ENCODE results near the gene CCR8. TPM values are rescaled to one million over a fixed set of nuclear protein-coding genes. Genes with fewer than 3 reads are reported as not detected.
"Not testable (repeated sequence)": the region's sequence is repeated elsewhere in the genome, so short reads cannot be mapped to it uniquely, and the experiment has no call there.

CCR8 gene
- total RNA-seq, 2 experiments from 2014 or later = 0.48 to 0.51 TPM

GRCh38 chr3:39317571-39318169 lies 11.8 kb upstream of the CCR8 start:
- DNase-seq = no peak
- ChIA-PET POLR2A (no interaction called here), CTCF (interaction anchor here (1.3 kb wide), 1 partner anchor 26 kb away, joined by 4 read pairs; no protein-coding TSS in a partner anchor)
- Mint-ChIP-seq H3K27ac (no peak overlapping the region), H3K27me3 (peaks cover 6% of the 10 kb centered on the region), H3K4me1 (ENCODE audit: low read depth) (peaks cover 28% of the 10 kb centered on the region), H3K9me3 (peaks cover 12% of the 10 kb centered on the region), H3K4me3 (no peak overlapping the region), H3K36me3 (peaks cover 8% of the 10 kb centered on the region)
- intact Hi-C loops (cut with micrococcal nuclease) = no loop called here

- no peak for DNase-seq
- POLR2A ChIA-PET = no interaction called here
- CTCF ChIA-PET = interaction anchor here (0.6 to 1.3 kb wide), 5 partner anchors 26 to 129 kb away, joined by 3 to 4 read pairs (median 3); no protein-coding TSS in a partner anchor
- Mint-ChIP-seq H3K36me3 (peaks cover 8% of the 10 kb centered on the region), H3K27me3 (peaks cover 6% of the 10 kb centered on the region), H3K27ac (no peak overlapping the region), H3K9me3 (peaks cover 12% of the 10 kb centered on the region), H3K4me1 (ENCODE audit: low read depth) (peaks cover 34% of the 10 kb centered on the region), H3K4me3 (no peak overlapping the region)
- intact Hi-C loops (cut with micrococcal nuclease) = no loop called here
These were observed 11.2 kb upstream of the CCR8 start for GRCh38 chr3:39318301-39318700.

- intact Hi-C loops (cut with micrococcal nuclease) = no loop called here
- Mint-ChIP-seq H3K27me3 (peaks cover 4% of the 10 kb centered on the region), H3K4me1 (ENCODE audit: low read depth) (peaks cover 40% of the 10 kb centered on the region), H3K4me3 (no peak overlapping the region), H3K27ac (no peak overlapping the region), H3K36me3 (peaks cover 6% of the 10 kb centered on the region), H3K9me3 (peaks cover 9% of the 10 kb centered on the region)
- ChIA-PET POLR2A (no interaction called here), CTCF (interaction anchor here (1.0 to 1.1 kb wide), 2 partner anchors 27 to 32 kb away, joined by 3 read pairs; no protein-coding TSS in a partner anchor)
- no peak for DNase-seq
These were observed 10.3 kb upstream of the CCR8 start for GRCh38 chr3:39319249-39319648.

GRCh38 chr3:39321574-39321983 lies 7.9 kb upstream of the CCR8 start:
- H3K4me3 Mint-ChIP-seq; H3K36me3 Mint-ChIP-seq; intact Hi-C loops (cut with micrococcal nuclease); H3K9me3 Mint-ChIP-seq; H3K27ac Mint-ChIP-seq; H3K27me3 Mint-ChIP-seq: not testable (repeated sequence)
- peaks cover 46% of the 10 kb centered on the region for H3K4me1 Mint-ChIP-seq (ENCODE audit: low read depth)
- peak; percentile 34 for DNase-seq
- ChIA-PET POLR2A (interaction anchor here (0.8 kb wide), 1 partner anchor 21 kb away, joined by 4 read pairs; no protein-coding TSS in a partner anchor), CTCF (interaction anchor here (0.9 to 1.2 kb wide), 4 partner anchors 11 to 132 kb away, joined by 3 read pairs; no protein-coding TSS in a partner anchor)

GRCh38 chr3:39322209-39322715 lies 7.2 kb upstream of the CCR8 start:
- POLR2A ChIA-PET; DNase-seq; intact Hi-C loops (cut with micrococcal nuclease); H3K27me3 Mint-ChIP-seq; H3K9me3 Mint-ChIP-seq; H3K36me3 Mint-ChIP-seq; H3K27ac Mint-ChIP-seq; H3K4me3 Mint-ChIP-seq: not testable (repeated sequence)
- peaks cover 53% of the 10 kb centered on the region for H3K4me1 Mint-ChIP-seq (ENCODE audit: low read depth)
- CTCF ChIA-PET = interaction anchor here (0.9 to 1.2 kb wide), 4 partner anchors 11 to 133 kb away, joined by 3 read pairs; no protein-coding TSS in a partner anchor

- POLR2A ChIA-PET = interaction anchor here (1.0 kb wide), 1 partner anchor 24 kb away, joined by 3 read pairs; no protein-coding TSS in a partner anchor
- Mint-ChIP-seq H3K36me3 (no peaks in the 10 kb centered on the region), H3K27ac (no peak overlapping the region)
These were observed 6.6 kb upstream of the CCR8 start for GRCh38 chr3:39322936-39323335.

GRCh38 chr3:39323494-39323893 lies 6.0 kb upstream of the CCR8 start:
- no peak for DNase-seq
- intact Hi-C loops (cut with micrococcal nuclease) = no loop called here
- no peak overlapping the region for H3K27ac Mint-ChIP-seq
- H3K4me1 Mint-ChIP-seq (ENCODE audit: low read depth) = peaks cover 65% of the 10 kb centered on the region
- CTCF ChIA-PET = interaction anchor here (1.0 to 1.7 kb wide), 2 partner anchors 55 to 324 kb away, joined by 3 to 5 read pairs; no protein-coding TSS in a partner anchor
- no peak overlapping the region for H3K4me3 Mint-ChIP-seq
- no peaks in the 10 kb centered on the region for H3K36me3 Mint-ChIP-seq
- POLR2A ChIA-PET = interaction anchor here (1.0 kb wide), 1 partner anchor 23 kb away, joined by 3 read pairs; no protein-coding TSS in a partner anchor
- no peaks in the 10 kb centered on the region for H3K9me3 Mint-ChIP-seq
- H3K27me3 Mint-ChIP-seq = peaks cover 3% of the 10 kb centered on the region

More at GRCh38 chr3:39322936-39323335, 6.6 kb upstream of the CCR8 start:
- CTCF ChIA-PET = interaction anchor here (1.7 kb wide), 1 partner anchor 55 kb away, joined by 5 read pairs; no protein-coding TSS in a partner anchor
- DNase-seq = no peak
- intact Hi-C loops (cut with micrococcal nuclease) = no loop called here
- H3K4me3 Mint-ChIP-seq = no peak overlapping the region
- H3K9me3 Mint-ChIP-seq = no peaks in the 10 kb centered on the region
- H3K4me1 Mint-ChIP-seq (ENCODE audit: low read depth) = peaks cover 60% of the 10 kb centered on the region
- peaks cover 3% of the 10 kb centered on the region for H3K27me3 Mint-ChIP-seq

GRCh38 chr3:39325236-39325635 lies 4.3 kb upstream of the CCR8 start:
- H3K27me3 Mint-ChIP-seq = no peaks in the 10 kb centered on the region
- no peaks in the 10 kb centered on the region for H3K36me3 Mint-ChIP-seq
- DNase-seq = no peak
- CTCF ChIA-PET = interaction anchor here (1.0 to 3.8 kb wide), 3 partner anchors 34 to 91 kb away, joined by 4 to 18 read pairs (median 4); no protein-coding TSS in a partner anchor
- H3K4me3 Mint-ChIP-seq = no peak overlapping the region
- POLR2A ChIA-PET = interaction anchor here (0.7 kb wide), 1 partner anchor 243 kb away, joined by 3 read pairs; no protein-coding TSS in a partner anchor
- H3K4me1 Mint-ChIP-seq (ENCODE audit: low read depth) = peaks cover 73% of the 10 kb centered on the region
- intact Hi-C loops (cut with micrococcal nuclease) = loop anchor here (1.0 to 5.0 kb wide), 3 partner anchors 10 to 58 kb away; partner anchors contain the start of gene SLC25A38
- H3K9me3 Mint-ChIP-seq = no peaks in the 10 kb centered on the region
- H3K27ac Mint-ChIP-seq = no peak overlapping the region

- no peak overlapping the region for H3K27ac Mint-ChIP-seq
- H3K9me3 Mint-ChIP-seq = no peaks in the 10 kb centered on the region
- ChIA-PET POLR2A (no interaction called here), CTCF (interaction anchor here (3.8 kb wide), 1 partner anchor 36 kb away, joined by 18 read pairs; no protein-coding TSS in a partner anchor)
- peaks cover 65% of the 10 kb centered on the region for H3K4me1 Mint-ChIP-seq (ENCODE audit: low read depth)
- H3K4me3 Mint-ChIP-seq = no peak overlapping the region
- H3K27me3 Mint-ChIP-seq = no peaks in the 10 kb centered on the region
- DNase-seq = no peak
- intact Hi-C loops (cut with micrococcal nuclease) = loop anchor here (5.0 kb wide), 1 partner anchor 55 kb away; the partner anchor contains the start of gene SLC25A38
- H3K36me3 Mint-ChIP-seq = no peaks in the 10 kb centered on the region
These were observed 2.3 kb upstream of the CCR8 start for GRCh38 chr3:39327053-39327745.

- CTCF ChIA-PET = interaction anchor here (3.8 kb wide), 1 partner anchor 36 kb away, joined by 18 read pairs; no protein-coding TSS in a partner anchor
- no peaks in the 10 kb centered on the region for H3K36me3 Mint-ChIP-seq
- H3K27ac Mint-ChIP-seq = peak overlapping the region; percentile 35
- H3K4me1 Mint-ChIP-seq (ENCODE audit: low read depth) = peaks cover 62% of the 10 kb centered on the region
- H3K9me3 Mint-ChIP-seq = no peaks in the 10 kb centered on the region
- POLR2A ChIA-PET = no interaction called here
- intact Hi-C loops (cut with micrococcal nuclease) = loop anchor here (1.0 to 5.0 kb wide), 4 partner anchors 15 to 54 kb away; partner anchors contain the start of gene SLC25A38
- H3K27me3 Mint-ChIP-seq = no peaks in the 10 kb centered on the region
- DNase-seq = peak; percentile 69
- H3K4me3 Mint-ChIP-seq = no peak overlapping the region
These were observed 1.7 kb upstream of the CCR8 start for GRCh38 chr3:39327746-39328349.

- no peak for DNase-seq
- no peak overlapping the region for H3K27ac Mint-ChIP-seq
- peaks cover 5% of the 10 kb centered on the region for H3K36me3 Mint-ChIP-seq
- CTCF ChIA-PET = no interaction called here
- H3K4me3 Mint-ChIP-seq = no peak overlapping the region
- POLR2A ChIA-PET = interaction anchor here (0.6 kb wide), 1 partner anchor 65 kb away, joined by 4 read pairs; no protein-coding TSS in a partner anchor
- H3K9me3 Mint-ChIP-seq = no peaks in the 10 kb centered on the region
- H3K4me1 Mint-ChIP-seq (ENCODE audit: low read depth) = peaks cover 48% of the 10 kb centered on the region
- H3K27me3 Mint-ChIP-seq = no peaks in the 10 kb centered on the region
- intact Hi-C loops (cut with micrococcal nuclease) = no loop called here
These were observed 1.3 kb downstream of the CCR8 start for GRCh38 chr3:39330824-39331223.

Data from activated CD4-positive, alpha-beta memory T cell treated with anti-CD3 and anti-CD28 coated beads for 36 hours (primary cell).